HG03457 (cell line): ENCODE measurements around the gene GK2.

Experiments
- ATAC-seq: cut with Tn5 transposase; IDR thresholded peaks from one replicate; pipeline ENCODE4 v1.9.1; 2021; ENCODE audit warnings: moderate number of reproducible peaks; ENCODE audit not compliant: unreplicated experiment

GK2 gene

GRCh38 chr4:79390890-79391289 lies 17.1 kb downstream of the GK2 start:
- ATAC-seq = no peak

GRCh38 chr4:79385641-79386040 lies 22.4 kb downstream of the GK2 start:
- no peak for ATAC-seq

DNA sequence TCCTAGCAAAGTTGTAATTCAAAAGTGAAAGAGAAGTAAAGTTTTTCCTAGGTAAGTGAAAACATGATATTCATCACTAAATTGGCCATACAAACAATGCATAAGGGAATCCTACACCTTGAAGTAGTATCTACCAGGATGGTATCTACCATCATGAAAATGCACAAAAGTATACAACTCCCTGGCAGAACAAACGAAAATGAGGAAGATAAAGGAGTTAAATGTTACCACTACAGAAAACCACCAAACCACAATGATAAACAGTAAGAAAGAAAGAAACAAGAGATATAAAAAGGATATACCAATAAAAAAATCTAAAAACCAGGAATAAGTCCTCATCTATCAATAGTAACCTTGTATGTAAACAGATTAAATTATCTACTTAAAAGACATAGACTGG lies 26.9 kb downstream of the GK2 start:
- no peak for ATAC-seq

- no peak for ATAC-seq
Measured at GRCh38 chr4:79370026-79370425, 38.0 kb downstream of the GK2 start.

DNA sequence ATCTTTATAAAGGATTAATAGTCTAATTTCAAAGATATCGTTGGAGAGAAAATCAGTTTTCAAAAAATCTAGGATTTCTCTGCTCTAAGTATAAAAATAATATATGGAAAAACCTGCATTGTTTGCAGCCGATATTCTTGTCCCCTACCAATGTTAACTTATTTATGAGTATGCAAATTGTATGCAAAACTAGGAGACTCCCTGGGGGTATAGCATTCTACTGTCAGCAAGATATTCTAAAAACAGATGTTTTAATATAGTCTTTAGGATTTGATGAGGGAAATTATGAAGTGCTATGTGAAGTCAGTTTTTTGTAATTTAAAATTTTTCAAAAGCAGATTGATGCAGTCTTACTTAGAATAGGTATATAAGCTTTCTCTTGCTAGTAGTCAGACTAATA lies 40.9 kb downstream of the GK2 start:
- ATAC-seq = no peak

- no peak for ATAC-seq
Measured at GRCh38 chr4:79366422-79366821, 41.6 kb downstream of the GK2 start.

DNA sequence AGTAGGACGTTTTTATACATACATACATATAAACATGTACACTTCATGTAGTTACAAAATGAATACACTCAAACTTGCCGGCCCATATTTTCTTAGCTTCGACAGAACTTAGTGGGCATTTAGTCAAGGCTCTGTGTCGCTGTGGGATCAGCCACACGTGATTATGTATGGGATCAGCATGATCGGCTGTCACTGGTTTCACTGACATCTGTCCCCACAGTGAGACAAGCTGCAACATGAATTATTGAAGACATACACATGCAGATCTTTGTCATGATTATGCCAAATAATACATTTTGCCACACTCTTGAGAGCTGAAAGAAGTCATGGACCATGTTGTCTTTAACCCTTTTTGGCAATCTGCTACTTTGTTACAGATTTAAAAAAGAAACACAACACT lies 44.0 kb downstream of the GK2 start:
- ATAC-seq = no peak

- ATAC-seq = no peak
Measured at GRCh38 chr4:79362626-79363025, 45.4 kb downstream of the GK2 start.

DNA sequence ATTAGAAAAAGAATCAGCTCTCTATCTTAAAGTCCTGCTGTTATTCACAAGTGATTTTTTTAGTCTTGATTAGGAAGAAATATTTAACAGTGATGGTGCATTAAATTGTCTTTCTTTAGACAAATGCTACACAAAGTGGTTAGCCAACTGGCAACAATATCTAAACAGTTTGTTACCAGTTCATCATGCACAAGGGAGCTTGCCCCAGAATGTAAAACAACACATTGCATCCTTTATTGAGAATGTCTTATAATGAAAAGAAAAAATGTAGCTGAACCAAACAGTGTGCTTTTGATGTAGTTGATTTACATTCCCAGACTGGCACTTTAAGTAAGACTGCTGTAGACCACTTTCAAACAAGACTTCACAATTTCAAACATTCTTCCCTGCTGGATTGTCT lies 48.0 kb downstream of the GK2 start:
- no peak for ATAC-seq

DNA sequence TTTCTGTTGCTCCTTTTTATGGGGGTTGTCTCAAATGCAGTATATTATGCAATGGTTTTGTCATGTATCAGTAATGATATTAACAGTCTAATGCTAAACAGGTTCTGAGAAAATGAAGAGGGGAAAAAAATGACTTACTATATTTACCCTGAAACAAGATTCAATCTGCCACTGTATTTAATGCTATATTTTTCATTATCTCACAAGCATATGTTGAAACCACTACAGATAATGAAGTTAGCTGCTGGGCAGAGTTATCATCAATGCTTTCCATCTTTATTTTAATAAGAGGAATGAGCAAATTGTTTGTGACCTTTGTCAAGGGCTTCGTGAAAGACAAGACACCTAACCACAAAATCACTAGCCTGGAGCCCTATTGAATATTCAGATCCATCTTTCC lies 49.6 kb downstream of the GK2 start:
- ATAC-seq = no peak

DNA sequence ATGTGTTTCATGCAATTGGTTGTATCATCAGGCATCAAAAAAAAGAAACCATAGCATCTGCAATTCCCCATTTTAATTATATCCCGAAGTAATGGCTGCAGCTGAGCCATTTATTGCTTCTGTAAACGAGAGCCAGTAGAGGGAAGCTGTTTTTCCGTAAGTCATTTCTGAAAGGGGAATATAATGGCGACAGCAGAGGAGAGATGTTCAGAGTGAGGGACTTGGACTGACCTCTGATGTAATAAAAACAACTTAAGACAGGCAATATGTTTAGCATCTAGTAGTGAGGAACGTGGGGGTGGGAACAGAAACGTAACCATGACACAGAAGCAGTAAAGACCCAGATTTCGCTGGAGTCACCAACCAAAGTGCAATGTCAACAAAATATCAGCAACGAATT lies 50.7 kb downstream of the GK2 start:
- no peak for ATAC-seq
